Neutrophil (primary cell): ENCODE measurements around the gene SPOCK3.

Experiments
- H3K27ac ChIP-seq: fragments of 200-600 bp; sonication (generic); 2 replicates; pipeline ENCODE4 v1.5.1; 2016; ENCODE audit warnings: mild to moderate bottlenecking, moderate library complexity
- H3K27me3 ChIP-seq: fragments of 200-600 bp; sonication (generic); 2 replicates; pipeline ENCODE4 v1.6.0; 2016; ENCODE audit warnings: mild to moderate bottlenecking
- H3K36me3 ChIP-seq: fragments of 200-600 bp; sonication (generic); 2 replicates; pipeline ENCODE4 v1.5.1; 2017
- H3K4me1 ChIP-seq, 2 experiments: fragments of 200-600 bp in 1 of 2; sonication (generic) in 1 of 2; 1 replicate in 1 of 2; 2 replicates in 1 of 2; pipeline versions ENCODE4 v1.5.1 to v1.6.1; 2013 to 2016; ENCODE audit warnings: low read depth in 1 of 2, low read length in 1 of 2, mild to moderate bottlenecking in 1 of 2, moderate library complexity in 1 of 2; ENCODE audit not compliant: control insufficient read depth in 1 of 2, insufficient read depth in 1 of 2
- H3K4me3 ChIP-seq, 2 experiments: fragments of 200-600 bp in 1 of 2; sonication (generic) in 1 of 2; 1 replicate in 1 of 2; 2 replicates in 1 of 2; pipeline ENCODE4 v1.5.1; 2013 to 2016; ENCODE audit warnings: low read depth in 1 of 2, low read length in 1 of 2, mild to moderate bottlenecking in 1 of 2, moderate library complexity in 1 of 2
- H3K9me3 ChIP-seq: fragments of 200-600 bp; sonication (generic); 2 replicates; pipeline ENCODE4 v1.5.1; 2016
- CTCF ChIP-seq: fragments of 200-600 bp; sonication (generic); IDR thresholded peaks from 2 replicates; pipeline ENCODE4 v1.5.1; 2016; ENCODE audit warnings: antibody characterized with exemption

SPOCK3 gene

DNA sequence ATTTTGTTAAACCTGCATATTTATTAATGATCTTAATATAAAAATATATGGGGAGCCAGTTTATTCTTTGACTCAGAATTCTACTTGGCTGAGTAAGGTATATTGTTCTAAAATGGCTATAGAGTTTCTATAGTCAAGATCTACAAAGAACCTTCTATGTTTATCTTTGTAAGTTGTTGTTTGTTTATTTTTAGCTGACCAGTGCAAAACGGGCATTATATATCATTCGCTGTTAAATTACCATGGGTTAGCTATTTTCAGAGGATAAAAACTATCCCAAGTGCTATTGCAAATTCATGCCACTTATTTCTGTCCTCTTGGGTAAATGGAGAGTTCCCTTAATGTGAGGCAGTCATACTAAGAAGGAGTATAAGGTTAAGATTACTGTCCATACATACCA lies 5.3 kb upstream of the SPOCK3 start:
- Histone ChIP-seq H3K36me3 (no peaks in the 10 kb centered on the region), H3K9me3 (no peaks in the 10 kb centered on the region), H3K4me3 (no peak overlapping the region), H3K27me3 (peaks cover 21% of the 10 kb centered on the region), H3K27ac (no peak overlapping the region), H3K4me1 (no peaks in the 10 kb centered on the region)
- no peak for TF ChIP-seq CTCF

GRCh38 chr4:167238226-167238625 lies 3.9 kb upstream of the SPOCK3 start:
- Histone ChIP-seq H3K4me1 (no peaks in the 10 kb centered on the region), H3K36me3 (no peaks in the 10 kb centered on the region)
- TF ChIP-seq CTCF: no peak

GRCh38 chr4:167233685-167234315 lies 494 bp downstream of the SPOCK3 start:
- H3K27ac ChIP-seq: no peak overlapping the region
- no peak for TF ChIP-seq CTCF
- no peaks in the 10 kb centered on the region for H3K36me3 ChIP-seq
- H3K4me1 ChIP-seq: no peaks in the 10 kb centered on the region
- H3K27me3 ChIP-seq: peaks cover 50% of the 10 kb centered on the region
- no peak overlapping the region for H3K4me3 ChIP-seq
- no peaks in the 10 kb centered on the region for H3K9me3 ChIP-seq

More at GRCh38 chr4:167238226-167238625, 3.9 kb upstream of the SPOCK3 start:
- H3K27me3 ChIP-seq: peaks cover 35% of the 10 kb centered on the region
- no peak overlapping the region for H3K4me3 ChIP-seq
- H3K9me3 ChIP-seq: no peaks in the 10 kb centered on the region
- H3K27ac ChIP-seq: no peak overlapping the region

DNA sequence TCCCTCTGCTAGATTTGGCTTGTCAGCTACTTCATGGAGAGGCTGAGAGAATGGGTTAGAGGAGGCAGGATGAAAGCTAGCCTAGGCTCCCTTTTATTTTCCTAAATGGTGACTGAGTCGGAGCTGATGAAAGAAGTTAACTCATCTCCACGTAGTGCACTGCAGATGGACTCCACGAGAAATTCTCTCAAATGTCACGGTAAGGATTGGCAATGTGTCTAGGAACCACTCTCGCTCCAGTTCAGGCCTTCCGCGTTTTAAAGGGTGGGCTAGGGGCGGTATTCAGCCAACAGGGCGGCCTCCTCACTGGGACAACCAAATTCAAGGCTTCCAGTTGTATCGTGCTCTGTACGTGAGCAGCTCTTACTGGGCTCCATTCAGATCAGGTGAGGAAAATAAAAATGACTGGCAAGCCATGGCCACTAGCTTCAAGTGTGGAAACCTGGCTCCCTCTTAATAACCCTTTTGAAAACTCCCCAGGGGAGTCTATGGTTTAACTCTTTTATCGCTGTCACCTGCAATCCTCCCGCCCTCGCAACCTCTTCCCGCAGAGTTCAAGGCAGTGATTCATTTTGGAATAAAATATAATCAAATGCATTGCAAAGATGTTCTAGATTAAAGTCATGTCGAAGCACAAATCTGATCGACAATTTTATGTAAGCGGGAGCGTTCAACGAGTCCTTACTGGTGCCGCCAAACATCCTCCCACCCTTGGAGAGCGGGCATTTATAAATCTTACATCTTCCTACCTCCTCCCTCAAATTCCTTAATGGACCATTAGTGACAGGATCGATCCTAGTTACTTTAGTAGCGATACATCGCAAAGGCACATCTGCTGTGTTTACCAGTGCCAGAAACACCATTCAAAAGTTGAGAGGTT lies 1.2 kb downstream of the SPOCK3 start:
- H3K4me3 ChIP-seq: no peak overlapping the region
- peaks cover 50% of the 10 kb centered on the region for H3K27me3 ChIP-seq
- H3K36me3 ChIP-seq: no peaks in the 10 kb centered on the region
- no peaks in the 10 kb centered on the region for H3K4me1 ChIP-seq
- H3K9me3 ChIP-seq: no peaks in the 10 kb centered on the region
- no peak overlapping the region for H3K27ac ChIP-seq
- TF ChIP-seq CTCF: no peak

DNA sequence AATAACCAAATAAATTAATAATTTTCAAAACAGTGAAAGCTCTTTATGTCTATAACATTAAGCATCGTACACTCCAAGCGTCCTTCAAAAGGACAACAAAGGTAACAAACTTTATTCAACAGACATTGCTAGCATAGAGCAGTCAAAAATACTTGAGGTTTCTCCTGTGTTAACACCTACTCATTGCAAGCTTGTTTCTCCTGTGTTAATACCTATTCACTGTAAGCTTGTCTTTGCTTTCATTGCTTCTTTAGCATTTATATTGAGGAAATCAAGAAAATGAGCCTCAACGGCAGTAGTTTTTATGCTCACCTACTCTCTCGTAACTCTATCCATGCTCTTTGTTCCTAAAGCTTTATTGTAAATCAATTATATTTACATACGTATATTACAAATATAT lies 3.5 kb downstream of the SPOCK3 start:
- no peaks in the 10 kb centered on the region for H3K36me3 ChIP-seq
- no peak for TF ChIP-seq CTCF
- H3K27ac ChIP-seq: no peak overlapping the region
- peaks cover 40% of the 10 kb centered on the region for H3K27me3 ChIP-seq
- H3K9me3 ChIP-seq: no peaks in the 10 kb centered on the region
- H3K4me3 ChIP-seq: no peak overlapping the region
- H3K4me1 ChIP-seq: no peaks in the 10 kb centered on the region
